HG02759 (cell line): ENCODE measurements around the gene KDELR3.

Experiments used
- ATAC-seq: cut with Tn5 transposase; IDR thresholded peaks from one replicate; pipeline ENCODE4 v1.9.1; 2021; ENCODE audit warnings: mild to moderate bottlenecking, moderate library complexity; ENCODE audit not compliant: unreplicated experiment

KDELR3 gene

DNA sequence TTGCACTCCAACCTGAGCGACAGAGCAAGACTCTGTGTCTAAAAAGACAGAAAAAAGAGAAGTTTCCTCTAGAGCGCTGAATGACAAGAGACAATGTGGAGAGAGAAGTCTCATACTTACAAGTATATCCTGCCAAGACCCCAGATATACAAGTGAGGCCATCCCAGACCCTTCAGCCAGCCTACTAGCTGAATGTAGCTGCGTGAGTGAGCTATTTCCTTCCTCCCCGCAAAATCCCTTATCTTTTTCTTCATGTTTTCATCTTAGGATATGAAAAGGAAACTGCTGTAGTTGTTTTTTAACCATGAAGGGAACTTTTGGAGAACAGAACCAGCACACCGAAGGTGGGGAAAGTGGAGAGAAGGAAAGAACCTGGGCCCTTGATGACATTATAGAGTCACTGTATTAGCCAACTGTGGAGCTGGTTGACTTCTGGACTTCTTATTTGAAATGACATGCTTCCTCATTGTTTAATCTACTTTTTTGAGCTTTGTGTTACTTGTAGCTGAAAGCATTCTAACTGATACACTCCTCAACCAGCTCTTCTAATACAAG, 42.6 kb downstream of the KDELR3 start:
- ATAC-seq: no peak

DNA sequence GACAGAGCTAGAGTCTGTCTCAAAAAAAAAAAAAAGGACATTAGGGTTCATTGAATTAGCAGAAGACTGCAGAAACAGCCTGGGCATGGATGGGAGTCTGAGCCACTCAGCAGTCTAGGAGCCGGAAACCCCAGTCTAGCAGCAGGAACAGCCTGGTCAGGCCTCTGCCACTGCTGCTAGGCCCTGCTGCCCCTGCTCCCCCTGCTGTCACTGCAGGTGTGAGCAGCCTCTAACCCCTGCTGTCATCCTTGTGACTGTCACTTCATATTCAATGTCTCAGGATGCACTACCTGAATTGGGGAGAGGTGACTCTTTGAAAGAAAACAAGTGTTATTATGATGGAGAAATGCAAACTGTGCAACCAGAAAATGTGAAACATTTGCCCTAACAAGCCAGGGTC, 45.2 kb downstream of the KDELR3 start:
- ATAC-seq: no peak

DNA sequence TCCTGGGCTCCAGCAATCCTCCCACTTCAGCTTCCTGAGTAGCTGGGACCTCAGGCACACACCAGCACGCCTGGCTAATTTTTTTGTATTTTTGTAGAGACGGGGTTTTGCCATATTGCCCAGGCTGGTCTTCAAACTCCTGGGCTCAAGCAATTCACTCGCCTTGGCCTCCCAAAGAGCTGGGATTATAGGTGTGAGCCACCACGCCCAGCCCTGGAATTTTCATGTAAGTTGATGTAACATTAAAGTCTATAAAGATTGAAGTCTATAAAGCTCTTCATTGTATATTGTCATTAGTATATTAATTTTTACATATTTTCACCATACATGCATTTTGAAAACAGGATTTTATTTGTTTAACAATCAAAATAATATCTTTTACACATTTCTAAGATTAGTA, 50.7 kb downstream of the KDELR3 start:
- no peak for ATAC-seq

DNA sequence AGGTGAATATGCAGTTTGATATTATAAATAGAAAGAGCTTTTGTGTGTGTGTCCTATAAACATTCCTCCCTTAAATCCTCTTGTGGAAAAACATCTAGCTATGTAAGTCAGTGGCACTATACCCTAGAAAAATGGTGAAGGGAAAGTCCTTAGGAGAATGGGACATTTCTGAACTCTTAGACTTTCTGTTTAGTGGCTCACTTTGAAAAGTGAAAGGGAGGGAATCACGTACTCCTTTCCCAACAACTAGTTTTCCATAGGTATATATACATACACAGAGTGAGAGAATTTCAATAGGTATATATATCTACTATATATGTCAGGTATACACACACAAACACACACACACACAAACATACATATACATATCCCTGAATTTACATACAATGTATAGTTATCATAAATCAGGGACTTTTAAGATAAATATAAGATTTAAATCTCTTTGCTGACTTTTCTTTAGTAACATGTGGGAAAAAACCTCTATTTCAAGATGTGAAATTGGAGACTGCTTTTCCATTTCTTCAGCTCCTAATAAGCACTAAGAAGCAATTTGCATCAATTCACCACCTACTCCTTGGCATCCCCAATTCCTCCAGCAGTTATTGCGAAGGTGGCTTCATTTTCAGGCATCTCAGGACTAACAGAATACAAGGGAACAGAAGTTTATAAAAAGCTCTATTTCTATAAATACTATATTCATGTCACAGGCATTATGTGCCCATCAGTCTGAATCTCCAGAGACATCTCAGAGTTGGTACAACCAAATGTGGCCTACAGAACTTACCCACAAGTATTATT, 51.8 kb downstream of the KDELR3 start:
- no peak for ATAC-seq

DNA sequence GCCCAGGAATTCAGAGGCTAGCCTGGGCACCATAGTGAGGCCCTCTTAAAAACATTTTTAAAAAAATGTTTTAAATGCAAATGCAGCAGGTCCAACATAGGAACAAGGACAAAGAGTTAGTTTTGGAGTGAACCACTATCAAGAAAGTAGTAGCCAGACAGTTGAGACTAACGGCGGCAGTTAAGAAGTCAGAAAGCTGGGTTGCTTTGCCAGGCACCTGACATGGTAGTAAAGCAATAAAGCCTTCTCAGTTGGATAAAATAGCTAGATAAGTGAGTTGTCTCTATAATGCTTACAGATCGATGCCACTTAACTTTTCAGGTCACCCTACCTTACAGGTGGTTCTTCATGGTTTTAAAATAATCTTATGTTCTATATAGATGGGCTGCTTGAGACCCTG, 55.1 kb downstream of the KDELR3 start:
- no peak for ATAC-seq

DNA sequence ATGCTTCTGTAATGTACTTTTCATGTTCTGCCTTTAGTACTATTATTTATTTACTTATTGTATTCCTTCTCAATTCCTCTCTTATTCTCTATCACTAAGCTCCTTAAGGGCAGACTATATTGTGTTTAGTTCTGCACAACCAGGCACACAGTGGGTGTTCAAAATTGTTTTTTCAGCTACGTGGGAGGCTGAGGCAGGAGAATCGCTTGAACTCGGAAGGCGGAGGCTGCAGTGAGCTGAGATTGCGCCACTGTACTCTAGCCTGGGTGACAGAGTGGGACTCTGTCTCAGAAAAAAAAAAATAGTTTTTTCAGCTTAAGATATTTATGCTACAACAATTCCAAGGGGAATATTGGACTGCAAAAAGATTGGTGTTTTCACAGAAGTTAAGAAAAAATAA, 55.6 kb downstream of the KDELR3 start:
- no peak for ATAC-seq

DNA sequence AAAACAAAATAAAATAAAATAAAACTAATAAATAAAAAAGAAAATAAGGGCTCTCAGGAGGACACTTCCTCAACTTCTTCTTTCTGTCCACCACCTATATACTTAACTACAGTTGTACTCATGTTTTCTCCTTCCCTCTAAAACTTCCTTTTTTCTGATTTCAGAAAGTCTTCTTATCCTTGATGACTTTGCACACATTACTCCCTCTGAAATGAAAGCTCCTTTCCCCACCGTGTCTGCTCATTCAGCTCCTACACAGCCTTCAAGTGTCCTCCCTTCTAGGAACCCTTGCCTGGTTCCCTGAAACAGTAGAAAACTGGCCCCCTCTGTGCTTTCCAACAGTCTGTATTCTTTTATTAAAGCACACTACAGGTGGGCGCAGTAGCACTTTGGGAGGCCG, 56.5 kb downstream of the KDELR3 start:
- ATAC-seq: no peak

DNA sequence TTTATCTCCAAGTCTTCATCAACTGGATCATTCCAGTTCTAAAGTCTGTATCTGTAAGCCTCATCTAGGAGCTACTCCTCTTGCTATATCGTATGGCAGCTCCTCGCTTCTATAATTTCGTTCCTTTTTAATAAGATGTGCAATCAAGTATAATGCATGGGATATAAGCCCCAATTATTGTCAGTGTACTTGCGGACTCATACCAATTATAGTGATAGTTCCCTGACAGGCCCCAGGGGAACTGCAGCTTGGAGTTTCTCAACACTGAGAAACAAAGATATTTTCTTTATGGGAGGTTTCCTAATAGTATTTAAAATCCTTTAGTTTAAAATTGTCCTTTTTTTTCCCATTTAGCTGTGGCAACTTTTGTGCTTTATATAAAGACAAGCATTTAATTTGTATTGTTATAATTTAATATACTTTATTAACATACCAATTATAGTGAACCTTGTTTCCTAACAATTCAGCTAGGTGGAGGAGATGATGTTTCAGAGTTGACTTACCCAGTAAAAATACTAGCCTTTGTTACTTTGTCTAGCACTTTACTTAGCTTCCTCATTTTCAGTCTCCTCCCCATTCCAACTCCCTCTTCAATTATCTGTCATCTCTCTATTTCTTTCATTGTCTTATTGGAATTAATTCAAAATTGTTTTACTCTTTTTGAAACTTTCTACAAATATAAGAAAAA, 63.5 kb downstream of the KDELR3 start:
- no peak for ATAC-seq
